GM12891 (cell line): Measurements from ENCODE around the gene TAF1B.

Experiments
- POLR2A ChIP-seq: IDR thresholded peaks from 2 replicates; pipeline ENCODE4 v1.6.1; 2011; ENCODE audit warnings: low read depth, low read length, control low read depth
- TAF1 ChIP-seq: IDR thresholded peaks from 2 replicates; pipeline ENCODE4 v1.6.1; 2011; ENCODE audit warnings: low read depth, low read length, control low read depth

DNA sequence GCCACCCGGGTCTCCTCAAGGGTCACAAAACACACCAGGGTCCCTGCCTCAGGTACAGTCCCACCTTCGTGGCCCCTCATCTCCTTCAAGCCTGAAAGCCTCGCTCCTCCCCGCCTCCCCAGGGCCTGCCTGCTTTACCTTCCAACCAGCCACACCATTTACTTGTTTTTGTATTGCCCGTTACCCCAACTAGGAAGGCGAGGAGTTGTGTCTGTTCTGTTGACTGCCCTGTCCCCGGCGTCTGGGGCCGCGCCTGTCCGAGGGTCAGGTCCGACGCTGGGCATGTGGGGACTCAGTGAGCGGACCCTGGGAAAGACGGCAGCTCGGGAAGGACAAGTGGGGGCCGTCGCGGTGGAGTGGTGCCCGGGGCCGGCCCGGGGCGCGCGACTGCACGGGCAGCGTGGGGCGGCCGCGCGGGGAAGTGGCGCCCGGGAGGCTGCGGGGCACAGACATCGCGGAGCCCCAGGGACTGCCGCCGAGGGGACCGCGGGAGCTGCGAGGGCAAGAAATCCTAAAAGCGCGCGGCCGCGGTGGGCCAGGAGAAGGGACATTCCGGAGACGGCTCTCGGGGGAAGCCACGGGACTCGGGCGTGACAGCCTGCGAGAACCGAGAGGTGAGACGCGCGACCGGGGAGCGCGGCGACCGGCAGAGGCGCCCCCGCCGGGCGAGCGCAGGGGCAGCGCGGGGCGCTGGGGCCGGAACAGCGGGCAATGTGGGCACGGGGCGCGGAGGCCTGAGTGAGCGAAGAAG, 107.4 kb downstream of the TAF1B start:
- TF ChIP-seq TAF1, result no peak
- no peak for TF ChIP-seq POLR2A
